Panc1 (cell line): ENCODE results near the gene OTOGL. TPM values are rescaled to one million over a fixed set of nuclear protein-coding genes. Genes with fewer than 3 reads are reported as not detected.

ENCODE experiments used
- ATAC-seq: fragments of 200-7000 bp; cut with Tn5 transposase; 2 replicates; pipeline ENCODE4 v1.9.1; 2020; ENCODE audit warnings: mild to moderate bottlenecking, moderate library complexity
- BruUV-seq: library from RNA; stranded (reverse); fragments of 400-500 nt; replicated peaks from 2 replicates; lab custom pipeline; 2021; lab: Mats Ljungman, UMichigan
- CTCF ChIA-PET: fragments of 300-600 bp; sonication (Branson Sonifier 250); formaldehyde crosslinking; loops from one replicate; lab custom pipeline; 2022; ENCODE audit warnings: antibody characterized with exemption; lab: Charles Lee
- POLR2A ChIA-PET: fragments of 300-600 bp; sonication (Branson Sonifier 250); formaldehyde crosslinking; loops from one replicate; lab custom pipeline; 2022; ENCODE audit warnings: antibody characterized with exemption; lab: Charles Lee
- DNase-seq: peaks from one replicate; pipeline ENCODE4 v3.0.0-alpha.2; 2010; ENCODE audit warnings: low read depth, low spot score
- H3K27ac ChIP-seq: 2 replicates; pipeline ENCODE4 v1.5.1; 2011; ENCODE audit warnings: mild to moderate bottlenecking, low read length, inconsistent platforms
- H3K27me3 ChIP-seq: fragments of 200-500 bp; sonication (Bioruptor generic); 2 replicates; pipeline ENCODE4 v1.6.0; 2014; ENCODE audit warnings: low read length, inconsistent platforms; ENCODE audit not compliant: control insufficient read depth, insufficient read depth
- H3K36me3 ChIP-seq: fragments of 200-500 bp; sonication (Bioruptor generic); 2 replicates; pipeline ENCODE4 v1.5.1; 2014; ENCODE audit warnings: inconsistent platforms, mild to moderate bottlenecking, low read length, moderate library complexity; ENCODE audit not compliant: control insufficient read depth, insufficient read depth
- H3K4me1 ChIP-seq: 2 replicates; pipeline ENCODE4 v1.5.1; 2011; ENCODE audit warnings: inconsistent platforms, mild to moderate bottlenecking, low read length, moderate library complexity; ENCODE audit not compliant: control insufficient read depth, insufficient read depth
- H3K4me3 ChIP-seq, 2 experiments: 2 replicates each; pipeline ENCODE4 v1.5.1; 2011 to 2012; ENCODE audit warnings: low read depth in 2 of 2, low read length in 2 of 2, mild to moderate bottlenecking in 2 of 2, inconsistent platforms in 1 of 2, moderate library complexity in 1 of 2
- H3K9me3 ChIP-seq: fragments of 200-500 bp; sonication (Bioruptor generic); 2 replicates; pipeline ENCODE4 v1.5.1; 2014; ENCODE audit warnings: low read depth, mild to moderate bottlenecking, inconsistent platforms, low read length, moderate library complexity; ENCODE audit not compliant: control insufficient read depth, insufficient read depth
- POLR2AphosphoS5 ChIP-seq: IDR thresholded peaks from 2 replicates; pipeline ENCODE4 v1.6.1; 2012; ENCODE audit warnings: mild to moderate bottlenecking, low read depth, low read length, moderate library complexity
- SIN3A ChIP-seq: IDR thresholded peaks from 2 replicates; pipeline ENCODE4 v1.6.1; 2012; ENCODE audit warnings: low read depth, mild to moderate bottlenecking, low read length, moderate library complexity, borderline replicate concordance; ENCODE audit not compliant: insufficient read depth
- TCF7L2 ChIP-seq: IDR thresholded peaks from 2 replicates; pipeline ENCODE4 v1.6.1; 2011; ENCODE audit warnings: mild to moderate bottlenecking, low read depth, low read length, inconsistent platforms
- in situ Hi-C: cut with HindIII; loops from 2 replicates; pipeline ENCODE4 v1.10.0; 2016; ENCODE audit warnings: low sequenced_read_pairs, low pct_unique_long_range_greater_than_20kb
- intact Hi-C: fragments of 100-400 bp; cut with micrococcal nuclease; formaldehyde crosslinking; loops from one replicate; pipeline ENCODE4 v1.10.0; 2022; ENCODE audit not compliant: unreplicated experiment
- total RNA-seq: library from RNA; stranded (reverse); gene quantifications from one replicate; pipeline ENCODE4 v1.2.1, GENCODE V29; 2021; ENCODE audit not compliant: unreplicated experiment
- TF ChIP-seq, protein P1 (sequence below), 2 experiments: IDR thresholded peaks; 2 replicates each; pipeline ENCODE4 v1.6.1; 2011 to 2012; ENCODE audit warnings: low read depth in 2 of 2, control low read depth in 1 of 2, low read length in 1 of 2, mild to moderate bottlenecking in 1 of 2, moderate library complexity in 1 of 2; ENCODE audit not compliant: insufficient read depth in 1 of 2
- TF ChIP-seq, protein P2 (sequence below): fragments of 450-650 bp; IDR thresholded peaks from 2 replicates; pipeline ENCODE4 v1.5.1; 2017; ENCODE audit warnings: mild to moderate bottlenecking

The OTOGL gene
- total RNA-seq, 1 experiment from 2014 or later = not detected

DNA sequence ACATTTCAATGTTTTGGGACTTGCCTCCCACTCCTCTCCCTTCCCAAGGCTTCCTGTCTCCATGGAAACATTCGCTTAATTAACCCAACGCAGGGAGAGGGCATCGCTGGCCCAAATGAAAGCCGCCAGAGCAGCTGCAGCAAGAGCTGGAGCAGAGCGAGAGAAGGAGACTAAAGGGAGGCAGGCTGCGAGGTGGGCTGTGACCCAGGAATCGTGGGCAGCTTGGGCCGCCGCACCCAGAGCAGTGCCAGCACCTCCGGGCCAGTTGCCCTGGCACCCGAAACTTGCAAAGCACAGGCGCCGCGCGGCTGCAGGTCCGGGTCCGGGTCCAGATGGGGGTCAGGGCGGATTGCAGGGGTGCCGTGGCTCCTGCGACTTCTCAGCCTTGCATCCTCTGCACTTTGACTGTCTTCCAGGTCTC lies 301.2 kb downstream of the OTOGL start:
- no peak for ATAC-seq

DNA sequence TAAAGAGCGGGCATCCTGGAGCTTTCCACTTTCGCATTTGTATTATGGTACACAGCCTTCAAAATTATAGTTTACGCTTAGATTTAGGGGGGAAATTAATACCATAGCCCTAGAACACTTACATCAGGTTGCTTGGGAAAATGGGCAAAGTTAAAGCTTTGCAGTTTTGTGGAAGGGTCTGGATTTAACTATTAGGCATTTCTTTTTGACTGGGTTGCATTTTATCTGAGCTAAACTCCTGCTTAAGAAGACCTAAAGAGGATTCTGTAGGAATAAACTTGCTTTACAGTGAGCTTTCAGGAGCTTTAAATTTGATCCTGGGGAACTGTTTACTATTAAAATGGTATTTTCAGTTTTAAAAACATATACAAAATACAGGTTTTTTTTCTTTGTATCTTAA lies 301.9 kb downstream of the OTOGL start:
- Histone ChIP-seq H3K4me3 (no peak overlapping the region), H3K4me1 (no peaks in the 10 kb centered on the region), H3K27ac (no peak overlapping the region), H3K36me3 (no peaks in the 10 kb centered on the region), H3K9me3 (no peaks in the 10 kb centered on the region), H3K27me3 (peaks cover 3% of the 10 kb centered on the region; the same call in 1 of the 2 replicates)
- DNase-seq = no peak
- ATAC-seq = no peak
- TF ChIP-seq, protein P1, sequence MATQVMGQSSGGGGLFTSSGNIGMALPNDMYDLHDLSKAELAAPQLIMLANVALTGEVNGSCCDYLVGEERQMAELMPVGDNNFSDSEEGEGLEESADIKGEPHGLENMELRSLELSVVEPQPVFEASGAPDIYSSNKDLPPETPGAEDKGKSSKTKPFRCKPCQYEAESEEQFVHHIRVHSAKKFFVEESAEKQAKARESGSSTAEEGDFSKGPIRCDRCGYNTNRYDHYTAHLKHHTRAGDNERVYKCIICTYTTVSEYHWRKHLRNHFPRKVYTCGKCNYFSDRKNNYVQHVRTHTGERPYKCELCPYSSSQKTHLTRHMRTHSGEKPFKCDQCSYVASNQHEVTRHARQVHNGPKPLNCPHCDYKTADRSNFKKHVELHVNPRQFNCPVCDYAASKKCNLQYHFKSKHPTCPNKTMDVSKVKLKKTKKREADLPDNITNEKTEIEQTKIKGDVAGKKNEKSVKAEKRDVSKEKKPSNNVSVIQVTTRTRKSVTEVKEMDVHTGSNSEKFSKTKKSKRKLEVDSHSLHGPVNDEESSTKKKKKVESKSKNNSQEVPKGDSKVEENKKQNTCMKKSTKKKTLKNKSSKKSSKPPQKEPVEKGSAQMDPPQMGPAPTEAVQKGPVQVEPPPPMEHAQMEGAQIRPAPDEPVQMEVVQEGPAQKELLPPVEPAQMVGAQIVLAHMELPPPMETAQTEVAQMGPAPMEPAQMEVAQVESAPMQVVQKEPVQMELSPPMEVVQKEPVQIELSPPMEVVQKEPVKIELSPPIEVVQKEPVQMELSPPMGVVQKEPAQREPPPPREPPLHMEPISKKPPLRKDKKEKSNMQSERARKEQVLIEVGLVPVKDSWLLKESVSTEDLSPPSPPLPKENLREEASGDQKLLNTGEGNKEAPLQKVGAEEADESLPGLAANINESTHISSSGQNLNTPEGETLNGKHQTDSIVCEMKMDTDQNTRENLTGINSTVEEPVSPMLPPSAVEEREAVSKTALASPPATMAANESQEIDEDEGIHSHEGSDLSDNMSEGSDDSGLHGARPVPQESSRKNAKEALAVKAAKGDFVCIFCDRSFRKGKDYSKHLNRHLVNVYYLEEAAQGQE (IDR thresholded peaks at IDR 0.05; ENCODE audit: insufficient read depth in 1 of 2, low read depth in 2 of 2, low read length in 1 of 2) = no peak
- TF ChIP-seq TCF7L2 (no peak), POLR2AphosphoS5 (no peak), SIN3A (no peak)
- TF ChIP-seq, protein P2, sequence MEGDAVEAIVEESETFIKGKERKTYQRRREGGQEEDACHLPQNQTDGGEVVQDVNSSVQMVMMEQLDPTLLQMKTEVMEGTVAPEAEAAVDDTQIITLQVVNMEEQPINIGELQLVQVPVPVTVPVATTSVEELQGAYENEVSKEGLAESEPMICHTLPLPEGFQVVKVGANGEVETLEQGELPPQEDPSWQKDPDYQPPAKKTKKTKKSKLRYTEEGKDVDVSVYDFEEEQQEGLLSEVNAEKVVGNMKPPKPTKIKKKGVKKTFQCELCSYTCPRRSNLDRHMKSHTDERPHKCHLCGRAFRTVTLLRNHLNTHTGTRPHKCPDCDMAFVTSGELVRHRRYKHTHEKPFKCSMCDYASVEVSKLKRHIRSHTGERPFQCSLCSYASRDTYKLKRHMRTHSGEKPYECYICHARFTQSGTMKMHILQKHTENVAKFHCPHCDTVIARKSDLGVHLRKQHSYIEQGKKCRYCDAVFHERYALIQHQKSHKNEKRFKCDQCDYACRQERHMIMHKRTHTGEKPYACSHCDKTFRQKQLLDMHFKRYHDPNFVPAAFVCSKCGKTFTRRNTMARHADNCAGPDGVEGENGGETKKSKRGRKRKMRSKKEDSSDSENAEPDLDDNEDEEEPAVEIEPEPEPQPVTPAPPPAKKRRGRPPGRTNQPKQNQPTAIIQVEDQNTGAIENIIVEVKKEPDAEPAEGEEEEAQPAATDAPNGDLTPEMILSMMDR = no peak
- in situ Hi-C loops (no loop called here), intact Hi-C loops (no loop called here)
- no TSS peak for BruUV-seq
- CTCF ChIA-PET = no interaction called here
- POLR2A ChIA-PET = no interaction called here

More for the DNA sequence above, 301.2 kb downstream of the OTOGL start:
- no peak for DNase-seq
- in situ Hi-C loops = no loop called here
- ChIA-PET POLR2A (no interaction called here), CTCF (no interaction called here)
- Histone ChIP-seq H3K9me3 (no peaks in the 10 kb centered on the region), H3K27ac (no peak overlapping the region), H3K4me3 (no peak overlapping the region; a peak in 1 of 4 replicates), H3K27me3 (peaks cover 3% of the 10 kb centered on the region; the same call in 1 of the 2 replicates), H3K4me1 (no peaks in the 10 kb centered on the region), H3K36me3 (no peaks in the 10 kb centered on the region)
- BruUV-seq = no TSS peak
- intact Hi-C loops = no loop called here
- TF ChIP-seq, protein P2 = no peak
- no peak for TF ChIP-seq SIN3A
- TF ChIP-seq, protein P1 (IDR thresholded peaks at IDR 0.05; ENCODE audit: insufficient read depth in 1 of 2, low read depth in 2 of 2, low read length in 1 of 2) = no peak
- no peak for TF ChIP-seq POLR2AphosphoS5
- no peak for TF ChIP-seq TCF7L2
